ENCODE data around the gene EIF2S2.
"Not testable (repeated sequence)": the region's sequence is repeated elsewhere in the genome, so short reads cannot be mapped to it uniquely, and the experiment has no call there.

The EIF2S2 gene

GRCh38 chr20:34152073-34152472, 40.0 kb upstream of the EIF2S2 start:
- H3K36me3 ChIP-seq (ENCODE audit: control insufficient read depth in 1 of 2, insufficient read depth in 2 of 2, low read depth in 1 of 2, low read length in 2 of 2); H3K4me1 ChIP-seq (ENCODE audit: control insufficient read depth, insufficient read depth, low read depth, low read length); H3K14ac ChIP-seq (ENCODE audit: low read length in 2 of 2); H2BK12ac ChIP-seq (ENCODE audit: low read length in 2 of 2); H4K91ac ChIP-seq (ENCODE audit: low read length); H3K4ac ChIP-seq (ENCODE audit: low read depth in 1 of 2, low read length in 2 of 2); H2BK120ac ChIP-seq (ENCODE audit: low read depth, low read length); H2BK15ac ChIP-seq (ENCODE audit: low read depth, poor library complexity, severe bottlenecking); H3K4me2 ChIP-seq (ENCODE audit: low read length, poor library complexity, severe bottlenecking); H2BK5ac ChIP-seq (ENCODE audit: low read depth, low read length, poor library complexity, severe bottlenecking); DNase-seq; H3K9ac ChIP-seq (ENCODE audit: low read length); H3K4me3 ChIP-seq (ENCODE audit: insufficient read depth in 1 of 2, low read depth in 1 of 2, low read length in 2 of 2); H3K18ac ChIP-seq (ENCODE audit: low read depth in 1 of 2, low read length in 2 of 2); H2AFZ ChIP-seq (ENCODE audit: low read depth, low read length); H3K27ac ChIP-seq (ENCODE audit: low read length, poor library complexity, severe bottlenecking); H3K9me3 ChIP-seq (ENCODE audit: control insufficient read depth, low read length); H3K23ac ChIP-seq (ENCODE audit: low read length in 2 of 2); H2AK5ac ChIP-seq (ENCODE audit: low read length, severe bottlenecking); H4K8ac ChIP-seq (ENCODE audit: low read length); H3K79me1 ChIP-seq (replicated peaks; ENCODE audit: low read length, poor library complexity, severe bottlenecking): not testable (repeated sequence)
- WGBS, result 83% methylated on average over 8 of the region's 8 CpGs
- H3K27me3 ChIP-seq (ENCODE audit: control insufficient read depth in 1 of 2, insufficient read depth in 1 of 2, low read length in 2 of 2), result peaks cover 13 to 14% of the 10 kb centered on the region in 2 experiments

GRCh38 chr20:34150306-34151000, 38.4 kb upstream of the EIF2S2 start:
- peaks cover 9 to 10% of the 10 kb centered on the region in 2 experiments for H3K27me3 ChIP-seq (ENCODE audit: control insufficient read depth in 1 of 2, insufficient read depth in 1 of 2, low read length in 2 of 2)
- H3K14ac ChIP-seq (ENCODE audit: low read length in 2 of 2), result no peak overlapping the region
- H4K91ac ChIP-seq (ENCODE audit: low read length), result no peak overlapping the region
- no peak overlapping the region for H3K18ac ChIP-seq (ENCODE audit: low read depth in 1 of 2, low read length in 2 of 2)
- no peak overlapping the region for H2BK12ac ChIP-seq (ENCODE audit: low read length in 2 of 2)
- H2AK5ac ChIP-seq (ENCODE audit: low read length, severe bottlenecking), result no peak overlapping the region
- H2BK5ac ChIP-seq (ENCODE audit: low read depth, low read length, poor library complexity, severe bottlenecking), result no peak overlapping the region
- H3K79me1 ChIP-seq (replicated peaks; ENCODE audit: low read length, poor library complexity, severe bottlenecking), result no peaks in the 10 kb centered on the region
- H3K36me3 ChIP-seq (ENCODE audit: control insufficient read depth in 1 of 2, insufficient read depth in 2 of 2, low read depth in 1 of 2, low read length in 2 of 2), result no peaks in the 10 kb centered on the region
- no peak overlapping the region for H2BK120ac ChIP-seq (ENCODE audit: low read depth, low read length)
- no peak overlapping the region for H3K23ac ChIP-seq (ENCODE audit: low read length in 2 of 2)
- H2AFZ ChIP-seq (ENCODE audit: low read depth, low read length), result no peak overlapping the region
- H3K9me3 ChIP-seq (ENCODE audit: control insufficient read depth, low read length), result no peaks in the 10 kb centered on the region
- H4K8ac ChIP-seq (ENCODE audit: low read length), result no peak overlapping the region
- H3K4me2 ChIP-seq (ENCODE audit: low read length, poor library complexity, severe bottlenecking), result no peak overlapping the region
- no peak overlapping the region for H3K4me3 ChIP-seq (ENCODE audit: insufficient read depth in 1 of 2, low read depth in 1 of 2, low read length in 2 of 2)
- DNase-seq, result no peak
- WGBS, result 81% methylated on average over 4 of the region's 9 CpGs
- H3K27ac ChIP-seq (ENCODE audit: low read length, poor library complexity, severe bottlenecking), result no peak overlapping the region
- H3K9ac ChIP-seq (ENCODE audit: low read length), result no peak overlapping the region
- no peak overlapping the region for H3K4ac ChIP-seq (ENCODE audit: low read depth in 1 of 2, low read length in 2 of 2)
- H2BK15ac ChIP-seq (ENCODE audit: low read depth, poor library complexity, severe bottlenecking), result no peak overlapping the region
- no peaks in the 10 kb centered on the region for H3K4me1 ChIP-seq (ENCODE audit: control insufficient read depth, insufficient read depth, low read depth, low read length)

GRCh38 chr20:34145280-34145819, 33.3 kb upstream of the EIF2S2 start:
- H3K9ac ChIP-seq (ENCODE audit: low read length), result no peak overlapping the region
- H3K9me3 ChIP-seq (ENCODE audit: control insufficient read depth, low read length), result no peaks in the 10 kb centered on the region
- no peaks in the 10 kb centered on the region for H3K4me1 ChIP-seq (ENCODE audit: control insufficient read depth, insufficient read depth, low read depth, low read length)
- H3K23ac ChIP-seq (ENCODE audit: low read length in 2 of 2), result no peak overlapping the region
- no peak overlapping the region for H4K8ac ChIP-seq (ENCODE audit: low read length)
- H2AK5ac ChIP-seq (ENCODE audit: low read length, severe bottlenecking), result no peak overlapping the region
- no peak overlapping the region for H3K4me2 ChIP-seq (ENCODE audit: low read length, poor library complexity, severe bottlenecking)
- H3K14ac ChIP-seq (ENCODE audit: low read length in 2 of 2), result no peak overlapping the region
- H3K36me3 ChIP-seq (ENCODE audit: control insufficient read depth in 1 of 2, insufficient read depth in 2 of 2, low read depth in 1 of 2, low read length in 2 of 2), result no peaks in the 10 kb centered on the region
- H3K27me3 ChIP-seq (ENCODE audit: control insufficient read depth in 1 of 2, insufficient read depth in 1 of 2, low read length in 2 of 2), result peaks cover 0 to 22% of the 10 kb centered on the region in 2 experiments
- no peak overlapping the region for H4K91ac ChIP-seq (ENCODE audit: low read length)
- no peak overlapping the region for H2BK120ac ChIP-seq (ENCODE audit: low read depth, low read length)
- WGBS, result 100% methylated on average over 1 of the region's 2 CpGs
- no peak overlapping the region for H2BK12ac ChIP-seq (ENCODE audit: low read length in 2 of 2)
- no peak overlapping the region for H3K27ac ChIP-seq (ENCODE audit: low read length, poor library complexity, severe bottlenecking)
- no peak overlapping the region for H3K4me3 ChIP-seq (ENCODE audit: insufficient read depth in 1 of 2, low read depth in 1 of 2, low read length in 2 of 2)
- H3K4ac ChIP-seq (ENCODE audit: low read depth in 1 of 2, low read length in 2 of 2), result no peak overlapping the region
- no peak overlapping the region for H3K18ac ChIP-seq (ENCODE audit: low read depth in 1 of 2, low read length in 2 of 2)
- no peak overlapping the region for H2AFZ ChIP-seq (ENCODE audit: low read depth, low read length)
- H3K79me1 ChIP-seq (replicated peaks; ENCODE audit: low read length, poor library complexity, severe bottlenecking), result no peaks in the 10 kb centered on the region
- no peak overlapping the region for H2BK5ac ChIP-seq (ENCODE audit: low read depth, low read length, poor library complexity, severe bottlenecking)
- no peak for DNase-seq
- no peak overlapping the region for H2BK15ac ChIP-seq (ENCODE audit: low read depth, poor library complexity, severe bottlenecking)

- H3K23ac ChIP-seq (ENCODE audit: low read length in 2 of 2), result no peak overlapping the region
- peaks cover 0 to 22% of the 10 kb centered on the region in 2 experiments for H3K27me3 ChIP-seq (ENCODE audit: control insufficient read depth in 1 of 2, insufficient read depth in 1 of 2, low read length in 2 of 2)
- DNase-seq, result peak; percentile 71
- H3K9ac ChIP-seq (ENCODE audit: low read length), result no peak overlapping the region
- no peak overlapping the region for H3K14ac ChIP-seq (ENCODE audit: low read length in 2 of 2)
- H3K4ac ChIP-seq (ENCODE audit: low read depth in 1 of 2, low read length in 2 of 2), result no peak overlapping the region
- no peak overlapping the region for H3K27ac ChIP-seq (ENCODE audit: low read length, poor library complexity, severe bottlenecking)
- no peaks in the 10 kb centered on the region for H3K4me1 ChIP-seq (ENCODE audit: control insufficient read depth, insufficient read depth, low read depth, low read length)
- no peak overlapping the region for H3K4me3 ChIP-seq (ENCODE audit: insufficient read depth in 1 of 2, low read depth in 1 of 2, low read length in 2 of 2)
- no peaks in the 10 kb centered on the region for H3K9me3 ChIP-seq (ENCODE audit: control insufficient read depth, low read length)
- H2BK5ac ChIP-seq (ENCODE audit: low read depth, low read length, poor library complexity, severe bottlenecking), result no peak overlapping the region
- H2BK12ac ChIP-seq (ENCODE audit: low read length in 2 of 2), result no peak overlapping the region
- H4K91ac ChIP-seq (ENCODE audit: low read length), result no peak overlapping the region
- H2BK15ac ChIP-seq (ENCODE audit: low read depth, poor library complexity, severe bottlenecking), result no peak overlapping the region
- no peak overlapping the region for H4K8ac ChIP-seq (ENCODE audit: low read length)
- H3K79me1 ChIP-seq (replicated peaks; ENCODE audit: low read length, poor library complexity, severe bottlenecking), result no peaks in the 10 kb centered on the region
- H2AK5ac ChIP-seq (ENCODE audit: low read length, severe bottlenecking), result no peak overlapping the region
- peak overlapping the region; percentile 53 for H3K4me2 ChIP-seq (ENCODE audit: low read length, poor library complexity, severe bottlenecking)
- H2AFZ ChIP-seq (ENCODE audit: low read depth, low read length), result peak overlapping the region; percentile 62
- H2BK120ac ChIP-seq (ENCODE audit: low read depth, low read length), result no peak overlapping the region
- 20% methylated on average over 5 of the region's 7 CpGs for WGBS
- H3K18ac ChIP-seq (ENCODE audit: low read depth in 1 of 2, low read length in 2 of 2), result no peak overlapping the region
- H3K36me3 ChIP-seq (ENCODE audit: control insufficient read depth in 1 of 2, insufficient read depth in 2 of 2, low read depth in 1 of 2, low read length in 2 of 2), result no peaks in the 10 kb centered on the region
Observed at GRCh38 chr20:34143951-34144350, 31.9 kb upstream of the EIF2S2 start.
